IPS-NIHi7 (cell line): ENCODE measurements around the gene ANGPT4.
"Not testable (repeated sequence)": the region's sequence is repeated elsewhere in the genome, so short reads cannot be mapped to it uniquely, and the experiment has no call there.

Source experiments
- DNase-seq: peaks from one replicate; pipeline ENCODE4 v3.0.0; 2012; ENCODE audit warnings: mixed read lengths; ENCODE audit errors: extremely low spot score

The ANGPT4 gene

GRCh38 chr20:844473-845225 lies 71.5 kb downstream of the ANGPT4 start:
- DNase-seq: peak; percentile 98

- DNase-seq: no peak
Measured at GRCh38 chr20:843912-844311, 72.2 kb downstream of the ANGPT4 start.

DNA sequence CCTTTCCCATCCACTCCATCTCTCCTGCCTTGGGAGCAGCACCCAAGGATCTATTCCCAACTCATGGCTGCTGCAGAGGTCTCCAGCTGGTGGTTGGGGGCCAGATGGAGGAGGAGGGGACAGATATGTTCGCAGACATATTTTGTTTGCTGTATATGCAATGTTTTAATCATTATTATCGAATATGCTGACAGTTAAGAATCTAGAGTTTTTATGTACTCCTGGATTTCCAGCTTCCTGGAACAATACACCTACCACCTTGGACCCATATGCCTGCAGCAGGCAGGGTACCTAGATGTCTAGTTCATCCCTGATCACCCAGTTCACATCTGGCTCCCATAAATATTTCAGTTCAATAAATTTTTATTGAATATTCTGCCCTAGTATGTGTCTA lies 73.6 kb downstream of the ANGPT4 start:
- no peak for DNase-seq

GRCh38 chr20:841568-842546 lies 74.3 kb downstream of the ANGPT4 start:
- DNase-seq: peak; percentile 45

DNA sequence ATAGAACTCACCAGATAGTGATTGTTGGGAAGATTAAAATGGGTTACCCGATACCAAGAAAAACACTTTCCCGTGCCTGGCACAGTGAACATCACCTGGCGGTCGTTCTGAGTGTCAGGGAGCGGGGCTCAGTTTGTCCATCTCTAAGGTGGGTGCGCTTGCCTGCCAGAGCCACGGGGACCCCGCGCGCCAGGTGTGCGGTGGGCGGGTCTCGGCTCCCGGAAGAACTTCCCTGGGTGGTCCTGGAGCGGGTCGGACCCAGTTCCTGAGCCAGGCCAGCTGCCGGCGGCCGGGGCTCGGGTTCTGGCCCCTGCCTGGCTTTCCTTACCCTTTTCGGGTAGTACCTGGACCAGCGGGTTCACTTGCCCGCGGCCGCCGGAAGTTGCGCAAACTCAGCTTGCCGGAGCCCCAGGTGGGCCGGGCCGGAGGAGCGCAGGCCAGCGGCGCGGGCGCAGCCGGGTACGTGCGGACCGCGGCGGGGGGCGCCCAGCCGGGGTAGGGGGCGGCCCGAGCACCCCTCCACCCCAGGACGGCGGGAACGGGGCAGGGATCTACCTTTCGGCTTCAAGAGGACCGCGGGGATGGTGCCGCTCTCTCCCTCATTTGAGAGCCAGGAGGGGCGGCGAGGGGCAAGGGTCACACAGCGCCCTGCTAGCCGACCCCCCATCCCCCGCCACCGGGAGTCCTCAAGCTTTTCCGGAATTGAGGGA lies 75.1 kb downstream of the ANGPT4 start:
- peak; percentile 43 for DNase-seq

GRCh38 chr20:840503-840857 lies 75.7 kb downstream of the ANGPT4 start:
- no peak for DNase-seq

- DNase-seq: no peak
Measured at GRCh38 chr20:839626-840025, 76.5 kb downstream of the ANGPT4 start.

DNA sequence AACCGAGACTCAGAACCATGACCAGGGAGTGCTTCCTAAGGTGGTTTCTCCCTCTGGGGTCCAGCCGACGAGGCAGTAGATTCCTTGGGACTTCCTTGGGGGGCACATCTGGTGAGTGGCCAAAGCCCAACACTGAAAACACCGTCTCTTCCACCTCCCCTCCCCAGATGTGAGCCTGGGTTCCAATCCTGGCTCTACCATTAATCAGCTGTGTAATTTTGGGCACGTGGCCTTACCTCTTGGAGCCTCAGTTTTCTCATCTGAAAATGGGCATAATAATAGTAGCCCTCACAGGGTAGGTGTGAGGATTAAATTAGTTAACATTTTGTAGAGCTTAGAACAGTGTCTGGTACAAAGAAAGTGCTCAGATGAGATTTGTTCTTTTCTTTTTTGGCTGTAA lies 77.1 kb downstream of the ANGPT4 start:
- no peak for DNase-seq

GRCh38 chr20:836190-836589 lies 79.9 kb downstream of the ANGPT4 start:
- no peak for DNase-seq

GRCh38 chr20:835608-836045 lies 80.5 kb downstream of the ANGPT4 start:
- DNase-seq: no peak

DNA sequence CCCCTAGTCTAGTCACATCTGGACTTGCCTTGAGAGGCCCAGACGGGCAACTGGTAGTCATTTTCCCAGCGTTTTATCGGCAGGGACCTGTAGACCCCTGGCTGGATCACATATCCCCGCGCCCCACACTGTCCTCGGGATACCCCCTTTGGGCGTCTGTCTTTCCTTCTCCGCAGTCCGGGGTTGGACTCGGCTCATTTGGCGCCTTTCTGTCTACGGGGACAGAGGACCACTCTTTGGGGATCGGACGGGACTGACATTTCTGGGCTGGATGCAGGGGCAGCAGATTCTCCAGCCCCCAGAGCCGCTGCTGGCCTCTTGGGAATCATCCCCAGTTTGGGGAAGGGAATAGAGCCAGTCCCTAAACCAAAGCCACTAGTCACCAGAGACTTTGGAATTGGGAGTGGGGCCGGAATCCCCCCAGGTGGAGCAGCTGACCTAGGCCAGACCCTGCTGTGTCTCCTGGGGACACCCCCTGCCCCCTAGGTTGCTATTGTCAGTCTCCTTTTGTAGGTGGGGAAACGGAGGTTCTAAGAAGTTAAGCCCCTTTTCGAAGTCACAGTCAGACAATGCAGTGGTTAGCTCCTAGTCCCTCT lies 81.9 kb downstream of the ANGPT4 start:
- DNase-seq: no peak

DNA sequence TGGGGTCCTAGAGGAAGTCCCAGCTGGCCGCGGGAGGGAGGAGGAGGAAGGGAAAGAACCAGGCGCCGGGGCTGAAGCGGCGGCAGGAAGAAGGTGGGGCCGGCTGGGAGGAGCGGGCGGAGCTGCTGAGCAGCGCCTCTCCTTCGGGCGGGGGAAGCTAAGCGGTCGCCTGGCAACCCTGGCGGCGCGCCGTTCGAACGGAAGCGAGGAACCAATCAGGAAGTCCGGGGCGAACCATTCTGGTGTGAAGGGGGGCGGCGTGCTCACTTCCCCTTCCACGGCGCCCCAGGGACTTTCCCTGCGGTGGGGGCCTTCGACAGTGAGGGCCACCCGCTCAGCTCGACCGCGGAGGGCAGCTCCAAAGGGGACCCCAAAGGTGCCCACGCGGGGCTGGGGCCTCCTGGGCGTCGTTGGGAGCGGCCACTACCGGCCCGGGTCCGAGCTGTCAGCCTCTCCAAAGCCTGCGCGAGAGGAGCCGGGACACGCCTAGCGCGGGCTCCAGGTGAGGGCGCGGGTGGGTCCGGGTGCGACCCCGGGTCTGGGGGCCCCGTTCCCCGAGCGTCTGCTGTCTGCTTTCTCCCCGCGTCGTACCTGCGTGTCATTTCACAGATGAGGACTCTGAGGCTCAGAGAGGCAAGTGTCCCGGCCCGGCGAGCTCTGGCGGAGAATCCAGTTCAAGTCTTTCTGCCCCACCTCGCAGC lies 82.5 kb downstream of the ANGPT4 start, which contains the start of gene FAM110A:
Gene FAM110A, plus strand, starts transcription at position 266 of the 701 bp plus-strand sequence. CDS start 11,090 bp downstream, outside the sequence.
- peak; percentile 96 for DNase-seq

DNA sequence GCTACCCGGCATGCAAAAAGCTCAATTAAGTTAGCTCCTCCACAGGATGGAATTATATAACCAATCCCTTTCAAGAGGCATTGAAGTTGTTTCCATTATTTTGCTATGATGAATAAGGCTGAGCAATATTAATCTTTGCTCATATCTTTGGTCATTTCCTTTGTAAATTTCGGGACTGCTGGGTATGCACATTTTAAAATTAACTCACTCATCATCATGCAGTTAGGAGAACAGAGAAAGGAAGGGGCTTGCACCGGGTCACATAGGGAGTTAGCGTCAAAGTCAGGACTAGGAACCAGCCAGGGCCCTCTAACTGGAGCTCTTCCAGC lies 83.0 kb downstream of the ANGPT4 start:
- no peak for DNase-seq

DNA sequence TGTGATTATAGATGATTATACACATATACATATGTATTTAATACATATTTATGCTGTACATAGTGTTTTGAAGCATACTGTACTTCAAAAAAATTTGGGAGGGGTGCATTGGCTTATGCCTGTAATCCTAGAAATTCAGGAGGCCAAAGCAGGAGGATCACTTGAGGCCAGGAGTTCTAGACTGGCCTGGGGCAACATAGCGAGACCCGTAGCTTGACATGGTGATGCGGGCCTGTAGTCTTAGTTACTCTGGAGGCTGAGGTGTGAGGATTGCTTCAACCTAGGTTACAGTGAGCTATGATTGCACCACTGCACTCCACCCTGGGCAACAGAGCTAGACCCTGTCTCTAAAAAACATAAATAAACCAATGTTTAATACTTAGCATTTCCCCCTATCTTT lies 84.2 kb downstream of the ANGPT4 start:
- DNase-seq: no peak

- DNase-seq: no peak
Measured at GRCh38 chr20:831251-831650, 84.9 kb downstream of the ANGPT4 start.

DNA sequence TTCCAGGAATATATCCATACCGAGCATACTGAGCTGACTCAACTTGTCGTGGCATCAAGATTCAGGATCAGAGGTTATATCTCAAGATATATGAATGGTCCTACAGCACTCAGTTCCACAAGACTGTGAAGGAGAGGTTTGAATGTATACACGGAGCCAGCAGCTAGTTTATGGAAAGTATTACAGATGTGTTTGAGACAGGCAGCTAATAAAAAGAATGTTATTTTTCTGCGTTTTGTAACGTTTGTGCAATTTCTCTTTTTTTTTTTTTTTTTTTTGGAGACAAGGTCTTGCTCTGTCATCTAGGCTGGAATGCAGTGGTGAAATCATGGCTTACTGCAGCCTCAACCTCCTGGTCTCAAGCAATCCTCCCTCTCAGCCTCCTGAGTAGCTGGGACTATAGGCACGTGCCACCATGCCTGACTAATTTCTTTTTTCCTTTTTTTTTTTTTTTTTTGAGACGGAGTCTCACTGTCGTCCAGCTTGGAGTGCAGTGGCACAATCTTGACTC lies 86.1 kb downstream of the ANGPT4 start:
- DNase-seq: no peak

GRCh38 chr20:829551-829950 lies 86.6 kb downstream of the ANGPT4 start:
- no peak for DNase-seq

- no peak for DNase-seq
Measured at GRCh38 chr20:828987-829386, 87.1 kb downstream of the ANGPT4 start.

GRCh38 chr20:827981-828380 lies 88.2 kb downstream of the ANGPT4 start:
- not testable (repeated sequence) for DNase-seq

GRCh38 chr20:826695-827323 lies 89.3 kb downstream of the ANGPT4 start:
- no peak for DNase-seq
